NCI-H82 treated with DMSO at 0.1 percent for 48 hours (cell line): ENCODE measurements around the gene INTS1.

Experiments used
- DNase-seq: peaks from one replicate; lab custom pipeline; 2025; ENCODE audit not compliant: unreplicated experiment; lab: John Stamatoyannopoulos, UW

The INTS1 gene

DNA sequence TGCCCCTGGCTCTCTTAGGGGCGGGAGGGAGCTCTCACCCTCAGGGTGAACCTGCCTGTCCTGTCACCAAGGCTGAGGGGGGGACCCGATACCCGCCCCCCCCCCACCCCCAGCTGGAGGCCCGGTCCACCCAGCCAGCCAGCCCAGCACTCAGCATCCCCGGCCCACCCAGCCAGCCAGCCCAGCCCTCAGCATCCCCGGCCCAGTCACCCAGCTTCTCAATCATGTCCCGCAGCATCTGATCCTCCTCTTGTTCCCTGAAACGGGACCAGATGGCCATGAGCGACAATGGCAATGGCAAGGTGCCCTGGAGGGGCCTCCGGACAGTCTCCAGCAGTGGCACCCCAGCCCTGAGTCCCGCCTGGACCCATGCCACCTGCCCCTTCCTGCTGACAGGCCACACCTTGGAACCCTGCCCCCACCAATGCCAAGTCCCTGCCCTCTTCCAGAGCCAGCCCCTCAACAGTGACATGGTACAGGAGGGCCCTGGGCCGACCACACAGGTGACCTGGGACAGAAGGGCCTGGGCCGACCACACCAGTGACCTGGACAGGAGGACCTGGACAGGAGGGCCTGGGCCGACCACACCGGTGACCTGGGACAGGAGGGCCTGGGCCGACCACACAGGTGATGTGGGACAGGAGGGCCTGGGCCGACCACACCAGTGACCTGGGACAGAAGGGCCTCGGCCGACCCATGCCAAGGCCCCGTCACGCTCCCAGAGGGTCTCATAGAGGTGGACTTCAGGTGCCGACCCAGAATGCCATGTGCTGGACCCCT is 69.1 kb downstream of the INTS1 start:
- DNase-seq = no peak

DNA sequence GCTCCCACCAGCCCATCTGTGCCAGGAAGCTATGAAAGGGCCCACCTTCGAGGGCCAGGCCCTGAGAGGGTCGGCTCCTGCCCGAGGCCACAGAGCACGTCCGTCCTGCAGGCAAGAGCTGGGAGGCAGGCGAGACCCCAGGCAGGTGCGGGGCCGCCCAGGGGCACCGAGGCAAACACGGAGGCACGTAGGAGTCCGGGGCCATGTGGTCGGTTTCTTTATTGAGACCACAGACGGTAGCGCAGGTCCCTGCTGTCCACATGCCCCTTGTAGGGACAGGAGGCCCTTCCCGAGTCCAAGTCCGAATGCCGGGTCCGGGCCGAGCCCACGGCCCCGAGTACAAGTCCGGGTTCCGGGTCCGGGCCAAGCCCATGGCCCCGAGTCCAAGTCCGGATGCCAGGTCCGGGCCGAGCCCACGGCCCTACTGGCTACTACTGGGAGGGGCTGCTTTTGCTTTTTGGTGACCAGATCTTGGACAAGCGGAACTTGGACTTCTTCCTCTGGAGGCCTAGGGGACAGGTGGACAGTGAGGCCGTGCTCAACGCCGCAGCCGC is 69.9 kb downstream of the INTS1 start:
- DNase-seq = no peak

DNA sequence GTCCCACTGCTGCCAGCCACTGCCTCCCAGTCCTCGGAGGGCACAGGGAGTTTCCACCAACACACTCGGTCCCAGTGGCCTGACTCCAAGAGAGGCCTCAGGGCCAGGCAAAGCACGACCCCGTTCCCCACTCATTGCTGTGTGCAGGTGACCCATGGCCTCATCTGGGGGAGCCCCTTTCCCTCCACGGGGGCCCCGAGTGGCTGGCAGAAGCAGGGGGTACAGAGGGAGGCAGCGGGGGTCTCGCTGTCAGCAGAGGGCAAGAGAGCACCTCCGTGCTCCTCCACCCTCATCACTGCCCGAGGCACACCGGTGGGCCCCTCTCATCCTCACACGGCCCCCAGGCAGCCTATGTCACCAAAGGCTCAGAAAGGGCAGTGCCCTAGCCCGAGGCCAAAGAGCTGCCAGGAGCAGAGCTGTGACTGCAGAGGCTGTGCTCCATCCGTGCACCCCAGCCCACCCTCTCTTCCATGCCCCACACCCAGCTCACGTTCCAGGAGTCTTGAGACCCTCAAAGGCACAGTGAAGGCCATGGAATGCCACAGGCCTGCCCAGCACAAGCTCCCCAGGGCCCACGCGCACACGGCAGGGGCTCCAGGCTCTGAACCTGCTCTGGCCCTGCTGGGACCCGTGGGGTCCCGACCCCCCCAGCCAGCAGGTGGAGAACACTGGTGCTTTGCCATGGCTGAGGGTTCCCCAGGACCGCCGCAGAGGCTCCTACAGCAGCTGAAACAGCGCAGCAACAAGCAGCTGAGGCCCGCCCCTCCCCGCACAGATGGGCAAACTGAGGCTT is 70.9 kb downstream of the INTS1 start:
- no peak for DNase-seq

DNA sequence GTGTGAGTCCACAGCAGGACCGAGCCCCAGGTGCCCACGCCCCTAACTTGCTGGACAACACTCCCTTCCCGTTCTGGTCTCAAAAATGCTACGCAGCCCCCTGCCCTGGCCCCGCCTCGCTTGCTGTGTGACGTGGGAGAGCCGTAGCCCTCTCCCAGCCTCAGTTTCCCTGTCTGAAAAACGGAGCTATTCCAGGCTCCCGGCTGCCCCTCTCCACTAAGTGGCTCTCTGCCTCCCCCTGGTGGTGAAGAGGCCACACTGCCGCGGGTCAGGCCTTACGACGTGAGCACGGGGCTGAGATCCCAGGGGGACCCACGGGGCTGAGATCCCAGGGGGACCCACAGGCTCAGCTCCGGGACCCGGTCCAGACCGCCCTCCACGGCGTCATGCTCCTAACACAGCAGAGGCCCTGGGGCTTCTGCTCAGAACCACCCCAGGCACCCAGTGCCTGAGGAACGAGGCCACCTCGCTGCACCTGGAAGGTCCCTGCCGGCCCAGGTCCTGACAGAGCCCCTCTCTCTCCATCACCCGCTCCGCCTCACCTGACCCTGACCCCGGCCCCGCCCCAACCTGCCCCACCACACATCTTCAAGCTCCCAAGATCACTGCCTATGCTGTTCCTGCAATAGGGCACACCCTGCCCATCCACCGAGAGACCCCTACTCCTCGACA is 71.6 kb downstream of the INTS1 start:
- DNase-seq = no peak

DNA sequence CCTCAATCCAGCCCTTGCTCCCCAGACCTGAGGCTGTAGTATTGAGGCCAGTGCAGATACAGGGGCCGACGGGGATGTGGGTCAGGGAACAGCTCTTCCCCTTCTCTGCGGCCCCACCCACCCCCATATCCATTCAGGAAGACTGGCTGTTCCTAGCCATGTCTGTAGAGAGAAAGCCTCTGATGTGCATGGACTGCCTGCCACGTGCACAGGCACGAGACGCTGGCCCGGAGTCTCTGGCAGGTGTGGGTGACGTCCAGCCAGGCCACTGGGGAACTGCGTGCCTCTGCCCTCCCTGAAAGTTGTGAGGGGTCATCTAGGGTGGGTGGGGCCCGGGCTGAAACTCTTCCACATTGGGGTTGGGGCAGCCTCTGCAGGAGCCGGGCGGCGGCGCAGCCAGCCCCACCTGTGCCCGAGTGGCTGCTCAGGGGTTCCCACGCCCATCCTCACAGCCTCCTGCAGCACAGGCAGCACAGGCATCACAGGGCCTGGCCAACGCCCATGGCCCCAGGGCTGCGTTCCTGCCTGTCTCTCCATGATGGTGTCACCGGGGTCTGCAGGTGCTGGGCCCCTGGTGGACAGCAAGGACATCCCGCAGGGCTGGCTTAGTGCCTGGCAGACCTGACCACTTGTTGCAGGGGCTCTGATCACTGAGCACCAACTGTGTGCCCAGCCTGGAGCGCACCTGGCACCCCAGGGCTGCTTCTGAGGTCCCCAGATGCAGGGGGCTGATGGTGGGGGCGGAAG is 72.4 kb downstream of the INTS1 start:
- DNase-seq = no peak

DNA sequence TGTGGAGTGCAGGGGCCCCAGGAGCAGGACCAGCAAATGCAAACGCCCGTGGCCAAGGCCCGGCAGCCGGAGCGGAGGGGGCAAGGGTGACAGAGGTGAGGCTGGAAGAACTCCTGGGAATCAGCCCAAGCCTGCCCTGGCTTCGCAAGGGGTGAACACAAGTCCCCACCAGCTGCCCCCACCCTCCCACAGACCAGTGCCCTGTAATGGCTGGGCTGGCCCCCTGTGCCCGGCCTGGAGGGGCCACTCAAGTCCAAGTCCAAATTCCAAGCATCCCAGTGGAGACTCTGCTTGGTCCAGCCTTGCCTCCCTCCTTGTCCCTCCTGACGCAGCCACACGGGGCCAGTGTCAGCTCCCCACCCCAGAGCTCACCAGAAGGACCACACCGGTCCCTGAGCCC is 73.0 kb downstream of the INTS1 start:
- no peak for DNase-seq

DNA sequence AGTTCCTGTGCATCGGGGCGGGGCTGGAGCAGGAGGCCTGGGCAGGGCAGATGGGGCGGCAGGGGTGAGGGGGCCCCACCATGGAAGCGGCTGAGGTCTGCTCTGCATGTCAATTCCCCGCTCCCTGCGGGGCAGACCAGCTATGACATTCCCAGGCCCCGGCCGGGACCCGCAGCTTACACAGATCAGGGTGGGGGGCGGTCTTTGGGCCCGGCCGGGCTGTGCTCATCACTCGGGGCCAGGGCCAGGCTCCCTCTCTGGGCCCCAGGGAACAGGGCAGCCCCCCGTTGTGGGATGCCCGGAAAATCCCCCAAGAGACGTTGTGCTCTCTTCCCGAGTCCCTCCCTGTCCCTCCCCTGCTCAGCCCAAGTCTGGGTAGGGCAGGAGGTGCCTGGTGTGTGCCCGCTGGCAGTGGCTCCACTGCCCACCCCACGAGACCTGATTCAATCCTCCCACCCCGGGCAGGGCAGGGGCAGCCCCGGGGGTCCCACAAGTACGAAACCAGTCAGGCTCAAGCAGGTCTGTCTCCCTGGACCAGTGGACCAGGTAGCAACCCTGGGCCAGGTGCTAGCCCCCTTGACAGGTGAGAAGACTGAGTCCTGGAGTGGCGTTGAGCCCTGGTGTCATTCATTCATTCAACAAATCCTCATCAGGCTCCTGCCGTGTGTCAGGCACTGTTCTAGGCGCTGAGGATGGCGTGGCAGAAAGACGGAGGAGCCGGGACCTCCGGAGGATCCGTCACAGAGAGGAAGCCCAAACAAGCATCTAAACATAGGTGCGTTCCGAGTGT is 73.9 kb downstream of the INTS1 start:
- DNase-seq = no peak

DNA sequence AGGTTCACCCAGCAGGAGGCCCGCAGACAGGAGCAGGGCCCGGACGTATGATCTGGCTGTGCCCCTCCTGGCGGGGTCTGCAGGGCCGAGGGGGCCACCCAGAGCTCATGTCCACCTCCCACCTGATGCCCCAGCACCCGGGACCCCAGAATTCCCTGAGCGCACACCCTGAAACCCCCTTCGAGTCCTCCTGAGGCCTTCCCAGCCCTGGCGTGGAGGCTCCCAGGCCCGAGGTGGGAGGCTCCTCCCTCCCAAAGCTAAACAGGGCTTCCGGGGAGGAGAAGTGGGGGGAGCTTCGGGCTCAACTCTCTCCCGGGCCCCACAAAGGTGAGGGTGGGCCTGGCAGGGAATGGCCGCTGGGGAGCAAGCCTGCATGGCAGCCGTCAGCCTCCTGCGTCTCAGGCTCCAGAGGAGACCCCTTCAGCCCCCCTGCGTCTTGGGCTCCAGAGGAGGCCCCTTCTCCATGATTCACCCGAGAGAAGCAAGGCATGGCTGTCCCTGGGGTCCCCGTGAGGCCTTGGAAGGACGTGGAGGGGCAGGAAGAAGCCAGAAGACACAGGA is 75.2 kb downstream of the INTS1 start:
- DNase-seq = no peak

DNA sequence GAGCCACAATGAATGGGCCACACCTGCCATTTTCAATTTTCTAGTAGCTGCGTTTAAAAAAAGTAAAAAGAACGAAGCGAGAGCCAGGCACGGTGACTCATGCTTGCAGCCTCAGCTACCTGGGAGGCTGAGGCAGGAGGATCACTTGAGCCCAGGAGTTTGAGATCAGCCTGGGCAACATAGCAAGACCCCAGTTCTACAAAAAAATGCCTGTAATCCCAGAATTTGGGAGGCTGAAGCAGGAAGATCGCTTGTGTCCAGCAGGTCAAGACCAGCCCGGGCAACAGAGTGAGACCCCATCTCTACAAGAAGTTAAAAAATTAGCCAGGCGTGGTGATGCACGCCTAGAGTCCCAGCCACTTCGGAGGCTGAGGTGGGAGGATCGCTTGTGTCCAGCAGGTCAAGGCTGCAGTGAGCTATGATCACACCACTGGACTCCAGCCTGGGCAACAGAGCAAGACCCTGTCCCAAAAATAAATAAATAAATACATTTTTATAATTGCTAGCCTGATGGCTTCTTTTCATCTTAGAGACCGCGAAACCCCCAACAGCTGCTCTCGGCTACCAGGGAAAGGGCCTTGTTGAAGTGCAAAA is 77.0 kb downstream of the INTS1 start:
- DNase-seq = no peak

DNA sequence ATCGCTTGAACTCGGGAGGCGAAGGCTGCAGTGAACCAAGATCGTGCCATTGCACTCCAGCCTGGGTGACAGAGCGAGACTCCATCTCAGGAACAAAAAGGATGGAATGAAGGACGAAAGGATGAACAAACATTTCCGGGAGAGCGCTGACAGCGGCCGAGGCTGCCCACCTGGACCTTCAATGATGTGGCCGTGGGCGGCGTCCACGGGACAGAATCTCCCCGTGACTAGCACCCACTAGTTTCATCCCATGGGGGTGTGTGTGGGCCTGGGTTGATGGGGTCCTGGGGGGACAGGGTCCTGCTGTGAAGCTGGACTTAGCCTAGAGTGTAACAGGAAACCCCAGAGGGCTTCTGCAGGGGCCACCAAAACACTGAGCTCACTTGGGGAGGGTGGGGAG is 77.7 kb downstream of the INTS1 start:
- DNase-seq = no peak

DNA sequence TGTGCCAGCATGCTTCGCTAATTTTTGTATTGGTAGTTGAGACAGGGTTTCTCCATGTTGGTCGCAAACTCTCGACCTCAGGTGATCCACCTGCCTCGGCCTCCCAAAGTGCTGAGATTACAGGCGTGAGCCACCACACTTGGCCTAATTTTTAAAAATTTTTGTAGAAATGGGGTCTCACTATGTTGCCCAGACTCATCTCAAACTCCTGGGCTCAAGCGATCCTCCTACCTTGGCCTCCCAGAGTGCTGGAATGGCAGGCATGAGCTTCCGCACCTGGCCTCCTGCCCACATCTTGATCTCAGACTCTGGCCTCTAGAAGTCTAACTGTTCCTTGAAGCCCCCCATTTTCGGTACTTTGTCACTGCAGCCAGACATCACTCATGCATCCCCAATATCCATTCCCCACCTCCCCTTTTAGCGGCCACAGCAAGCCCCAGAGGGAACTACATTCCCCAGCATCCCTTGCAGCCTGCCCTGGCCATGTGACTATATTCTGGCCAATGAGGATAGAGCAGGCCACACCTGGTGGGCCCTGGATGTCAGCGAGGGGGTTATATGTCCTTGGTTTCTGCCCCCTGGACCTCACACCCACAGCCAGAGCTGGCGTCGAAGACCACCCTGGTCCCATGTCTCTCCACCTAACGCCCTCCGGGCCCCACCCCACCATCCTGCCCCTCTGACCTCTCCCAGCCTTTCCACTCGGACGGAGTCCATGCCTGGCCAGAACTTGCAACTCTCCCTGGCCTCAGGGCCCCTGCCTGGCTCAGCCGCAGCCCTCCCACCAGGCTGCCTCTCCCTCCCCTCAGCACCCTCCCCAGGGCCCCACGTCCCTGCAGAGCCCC is 78.7 kb downstream of the INTS1 start:
- DNase-seq = no peak

DNA sequence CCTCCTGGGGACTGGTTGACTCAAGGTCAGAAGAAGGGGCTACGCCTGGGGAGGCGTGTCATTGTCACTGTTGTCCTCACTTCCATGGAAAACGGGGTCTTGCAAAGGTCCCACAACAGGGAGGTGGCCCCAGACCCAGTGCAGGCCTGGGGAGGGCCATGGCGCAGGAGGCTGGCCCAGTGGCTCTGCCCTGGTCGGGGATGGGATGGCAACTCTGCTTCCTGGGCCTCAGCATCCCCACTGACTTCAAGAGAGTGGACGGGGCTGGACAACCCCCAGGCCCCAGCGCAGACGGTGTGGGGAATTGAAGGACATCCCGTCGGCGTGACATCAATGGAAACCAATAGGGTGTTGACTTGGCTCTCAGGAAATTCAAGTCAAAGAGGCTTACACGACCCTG is 80.1 kb downstream of the INTS1 start:
- no peak for DNase-seq

DNA sequence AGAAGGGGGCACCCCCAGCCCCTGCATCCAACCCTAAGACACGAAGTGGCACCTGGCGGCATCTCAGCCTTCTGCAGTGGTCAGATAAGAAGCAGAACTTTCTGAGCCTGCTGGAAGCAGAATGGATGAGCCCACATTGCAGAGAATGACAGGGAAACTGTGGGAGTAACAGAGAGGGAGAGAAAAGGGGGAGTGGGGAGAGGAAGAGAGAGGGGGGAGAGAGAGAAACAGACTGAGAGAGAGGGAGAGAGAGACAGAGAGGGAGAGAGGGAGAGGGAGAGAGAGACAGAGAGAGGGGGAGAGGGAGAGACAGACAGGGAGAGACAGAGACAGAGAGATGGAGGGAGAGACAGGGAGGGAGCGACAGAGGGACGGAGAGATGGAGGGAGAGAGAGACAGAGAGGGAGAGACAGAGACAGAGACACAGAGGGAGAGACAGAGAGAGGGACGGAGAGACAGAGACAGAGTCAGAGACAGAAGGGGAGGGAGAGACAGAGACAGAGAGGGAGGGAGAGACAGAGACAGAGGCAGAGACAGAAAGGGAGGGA is 80.9 kb downstream of the INTS1 start:
- no peak for DNase-seq

DNA sequence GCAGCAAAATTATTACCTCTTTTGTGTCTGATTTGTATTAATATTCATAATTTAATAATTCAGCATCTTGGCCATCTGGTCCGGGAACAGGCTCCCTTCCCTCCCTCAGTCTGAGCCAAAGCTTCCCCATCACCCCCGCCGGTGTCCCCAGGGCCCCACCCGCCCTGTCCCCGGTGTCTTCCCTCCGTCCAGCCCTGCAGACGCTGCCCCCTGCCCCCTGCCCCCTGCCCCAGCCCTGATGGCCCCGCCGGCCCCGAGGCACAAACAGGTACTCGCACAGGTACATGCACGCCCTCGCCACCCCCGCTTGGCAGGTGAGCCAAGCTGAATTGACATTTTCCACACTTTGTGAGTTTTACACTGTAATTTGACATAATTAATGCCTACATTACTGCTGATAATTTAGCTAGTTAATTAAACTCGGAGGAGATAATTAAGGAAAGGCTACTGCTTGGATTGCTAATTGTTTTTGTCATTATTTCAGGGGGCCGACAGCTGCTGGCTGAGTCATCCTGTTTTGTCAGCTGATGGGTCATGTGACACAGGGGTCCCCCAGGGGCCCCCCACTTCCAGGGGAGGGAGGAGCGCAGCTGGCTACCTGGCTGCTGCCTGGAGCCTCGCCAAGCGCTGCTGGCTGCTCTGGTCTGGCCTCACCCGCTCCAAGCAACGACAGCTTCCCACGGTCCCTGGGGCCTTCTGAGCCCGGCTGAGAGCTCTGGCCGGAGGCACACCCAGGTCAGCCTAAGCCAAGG is 81.5 kb downstream of the INTS1 start:
- DNase-seq = no peak

DNA sequence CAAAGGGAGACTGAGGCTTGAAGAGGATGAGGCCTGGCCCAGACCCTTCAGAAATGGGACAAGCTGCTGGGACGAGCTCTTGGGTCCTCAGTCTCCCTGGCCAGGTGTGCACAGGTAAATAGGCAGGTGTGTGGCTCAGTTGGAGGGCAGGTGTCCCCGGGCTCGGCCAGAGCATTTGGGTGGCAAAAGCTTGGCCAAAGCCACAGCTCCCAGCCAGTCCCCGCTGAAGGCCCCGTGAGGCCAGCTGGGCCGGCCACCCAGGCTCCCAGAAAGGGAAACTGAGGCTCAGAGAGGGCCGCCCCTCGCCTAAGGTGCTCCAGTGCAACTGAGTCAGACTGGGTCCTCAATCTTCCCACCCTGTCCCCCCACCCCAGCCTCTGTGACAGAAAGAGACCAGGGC is 82.2 kb downstream of the INTS1 start:
- no peak for DNase-seq

DNA sequence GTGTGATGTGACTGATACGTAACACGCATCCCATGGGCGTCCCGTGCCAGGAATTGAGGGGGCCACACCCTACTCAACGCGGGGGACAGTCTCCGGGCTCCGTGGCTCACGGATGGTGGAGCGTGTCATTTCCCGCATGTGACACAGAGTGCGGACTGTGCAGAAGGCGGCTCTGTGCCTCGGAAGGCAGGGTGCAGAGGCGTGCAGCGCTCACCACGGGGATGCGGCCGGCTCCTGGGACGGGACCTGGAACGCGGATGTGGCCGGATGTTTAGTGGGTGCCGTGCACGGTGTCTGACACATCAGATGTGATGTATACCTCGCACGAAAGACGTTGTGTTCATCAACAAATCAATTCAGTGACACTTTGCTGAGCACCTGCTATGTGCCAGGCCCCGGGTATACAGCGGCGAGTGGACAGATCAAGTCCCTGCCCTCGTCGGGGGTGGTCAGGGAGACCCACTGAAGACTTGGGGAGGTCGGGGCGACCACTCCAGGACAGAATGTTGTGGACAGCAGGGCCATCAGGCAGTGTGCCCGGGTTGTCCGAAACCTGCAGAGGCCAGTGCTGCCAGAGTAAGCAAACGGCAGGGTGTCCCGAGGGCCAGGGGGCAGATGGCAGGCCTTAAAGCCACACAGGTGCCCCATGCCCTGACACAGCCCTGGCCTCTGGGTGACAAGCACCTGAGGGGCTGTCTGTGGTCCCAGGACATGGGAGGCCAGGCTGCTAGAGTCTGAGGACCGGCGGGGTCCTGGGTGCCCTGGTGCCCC is 83.0 kb downstream of the INTS1 start:
- DNase-seq = no peak
